A549 (cell line): ENCODE data around the gene FSTL3. TPM values are rescaled to one million over a fixed set of nuclear protein-coding genes. Genes with fewer than 3 reads are reported as not detected.

Source experiments
- ATAC-seq, 2 experiments: fragments of 200-7000 bp in 1 of 2; fragments of >200 bp in 1 of 2; cut with Nextera tagmentation in 1 of 2; cut with Tn5 transposase in 1 of 2; 3 replicates each; pipeline versions ENCODE4 v1.8.0 to v1.9.1; 2018 to 2020; ENCODE audit warnings: mild to moderate bottlenecking in 1 of 2, moderate library complexity in 1 of 2
- CTCF ChIA-PET: fragments of 300-600 bp; sonication (Branson Sonifier 250); formaldehyde crosslinking; extraction: SDS; loops from one replicate; lab custom pipeline; 2021; ENCODE audit warnings: antibody characterized with exemption, inconsistent platforms; lab: Yijun Ruan, JAX
- POLR2A ChIA-PET: fragments of 350-600 bp; formaldehyde crosslinking; extraction: SDS; loops from one replicate; lab custom pipeline; 2021; ENCODE audit warnings: antibody characterized with exemption, inconsistent platforms; lab: Yijun Ruan, JAX
- DNase-seq, 2 experiments: peaks; one replicate each; pipeline versions ENCODE4 v3.0.0 to v3.0.0-alpha.2; 2011 to 2016; ENCODE audit warnings: low read depth in 1 of 2, low spot score in 1 of 2
- FAIRE-seq: peaks from 2 replicates; lab custom pipeline; 2011; peaks lifted over from hg19 to GRCh38; lab: Jason Lieb, UNC
- H3K27ac ChIP-seq, 2 experiments: fragments of >200 bp; sonication (Bioruptor Twin); formaldehyde crosslinking; 3 replicates each; pipeline ENCODE4 v1.5.1; 2016 to 2017
- H3K4me1 ChIP-seq: fragments of >200 bp; sonication (Bioruptor Twin); formaldehyde crosslinking; 3 replicates; pipeline ENCODE4 v1.6.1; 2016
- H3K4me2 ChIP-seq: fragments of >200 bp; sonication (Bioruptor Twin); formaldehyde crosslinking; 3 replicates; pipeline ENCODE4 v1.6.1; 2016
- H3K4me3 ChIP-seq: fragments of >200 bp; sonication (Bioruptor Twin); formaldehyde crosslinking; 3 replicates; pipeline ENCODE4 v1.5.1; 2016
- H3K9me3 ChIP-seq: fragments of >200 bp; sonication (Bioruptor Twin); formaldehyde crosslinking; 3 replicates; pipeline ENCODE4 v1.6.1; 2016
- BHLHE40 ChIP-seq: IDR thresholded peaks from 2 replicates; pipeline ENCODE4 v1.6.1; 2012; ENCODE audit warnings: low read depth, low read length, inconsistent platforms
- CEBPB ChIP-seq, 2 experiments: fragments of >200 bp in 1 of 2; sonication (Bioruptor Twin) in 1 of 2; formaldehyde crosslinking in 1 of 2; IDR thresholded peaks; 2 replicates each; pipeline ENCODE4 v1.6.1; 2012 to 2016
- CTCF ChIP-seq: fragments of >200 bp; sonication (Bioruptor Twin); formaldehyde crosslinking; IDR thresholded peaks from 3 replicates; pipeline ENCODE4 v1.5.1; 2016
- E2F6 ChIP-seq: IDR thresholded peaks from 2 replicates; pipeline ENCODE4 v1.6.1; 2012; ENCODE audit warnings: low read depth, borderline replicate concordance
- ELK1 ChIP-seq: fragments of 150-350 bp; IDR thresholded peaks from 2 replicates; pipeline ENCODE4 v1.6.1; 2014; ENCODE audit warnings: low read depth, mild to moderate bottlenecking, low read length
- FOSB ChIP-seq: fragments of 250-450 bp; sonication (Bioruptor Pico); IDR thresholded peaks from 2 replicates; pipeline ENCODE4 v1.5.0; 2020; ENCODE audit warnings: mild to moderate bottlenecking, moderate library complexity
- FOXS1 ChIP-seq: fragments of 250-450 bp; sonication (Bioruptor Pico); IDR thresholded peaks from 2 replicates; pipeline ENCODE4 v1.5.0; 2020; ENCODE audit warnings: mild to moderate bottlenecking, moderate library complexity
- HMGXB4 ChIP-seq: fragments of 250-450 bp; sonication (Bioruptor Pico); IDR thresholded peaks from 2 replicates; pipeline ENCODE4 v1.5.0; 2021; ENCODE audit warnings: mild to moderate bottlenecking, moderate library complexity, borderline replicate concordance
- HOXB13 ChIP-seq: fragments of 250-450 bp; sonication (Bioruptor Pico); IDR thresholded peaks from 2 replicates; pipeline ENCODE4 v1.5.0; 2020; ENCODE audit warnings: low read depth, mild to moderate bottlenecking, moderate library complexity
- HOXB5 ChIP-seq: fragments of 250-450 bp; sonication (Bioruptor Pico); IDR thresholded peaks from 2 replicates; pipeline ENCODE4 v1.5.0; 2020; ENCODE audit warnings: mild to moderate bottlenecking, moderate library complexity
- MAX ChIP-seq: IDR thresholded peaks from 2 replicates; pipeline ENCODE4 v1.6.1; 2012
- NPAS2 ChIP-seq: fragments of 250-450 bp; sonication (Bioruptor Pico); IDR thresholded peaks from 2 replicates; pipeline ENCODE4 v1.8.0; 2022; ENCODE audit warnings: mild to moderate bottlenecking, moderate library complexity, borderline replicate concordance
- PBX3 ChIP-seq: IDR thresholded peaks from 2 replicates; pipeline ENCODE4 v1.6.1; 2012
- RAD21 ChIP-seq, 2 experiments: fragments of >200 bp in 1 of 2; sonication (Bioruptor Twin) in 1 of 2; formaldehyde crosslinking in 1 of 2; IDR thresholded peaks in 1 of 2; conservative IDR thresholded peaks in 1 of 2; 2 replicates in 1 of 2; 3 replicates in 1 of 2; pipeline ENCODE4 v1.6.1; 2012 to 2018; ENCODE audit warnings: inconsistent platforms in 1 of 2
- RFX5 ChIP-seq: fragments of 450-650 bp; IDR thresholded peaks from 2 replicates; pipeline ENCODE4 v1.7.1; 2014; ENCODE audit warnings: antibody characterized with exemption, mild to moderate bottlenecking, moderate library complexity
- RNF2 ChIP-seq: fragments of 200-600 bp; sonication (generic); IDR thresholded peaks from 2 replicates; pipeline ENCODE4 v1.6.1; 2016; ENCODE audit warnings: low read depth, mild to moderate bottlenecking, antibody characterized with exemption, moderate library complexity, borderline replicate concordance
- SMC3 ChIP-seq: fragments of >200 bp; sonication (Bioruptor Twin); formaldehyde crosslinking; IDR thresholded peaks from 3 replicates; pipeline ENCODE4 v1.6.1; 2018; ENCODE audit warnings: inconsistent platforms
- USF2 ChIP-seq: fragments of 450-650 bp; IDR thresholded peaks from 2 replicates; pipeline ENCODE4 v1.6.1; 2014; ENCODE audit warnings: antibody characterized with exemption
- WGBS: methylation state at CpG from one replicate; pipeline ENCODE4 v1.1.6; 2017; ENCODE audit errors: missing lambda C conversion rate; 5-methylcytosine and 5-hydroxymethylcytosine counted together
- polyA plus RNA-seq, 4 experiments: library from polyadenylated mRNA; depleted of rRNA in 3 of 4; stranded (reverse); fragments of >200 nt; fragmentation: RNase III in 1 of 4; extraction: RNeasy Plus Mini Kit Qiagen cat#74134 plus additional on column Dnase treatment in 1 of 4; gene quantifications; 2 replicates in 3 of 4; 3 replicates in 1 of 4; pipeline ENCODE4 v1.2.3, GENCODE V29; 2011 to 2017

The FSTL3 gene
- polyA plus RNA-seq, 2 of the 4 experiments (the other 2 are of a cell fraction), result 58.1 to 131 TPM

- no peak for TF ChIP-seq CTCF
- TF ChIP-seq ELK1, result no peak
- TF ChIP-seq FOXS1, result no peak
- TF ChIP-seq USF2, result 0 out of 2 replicates have a peak, but pooled peaks have one; percentile 4
- TF ChIP-seq, all 56 proteins: peak for 5
Observed at GRCh38 chr19:677601-678436, 1.6 kb downstream of the FSTL3 start (continued).

- Histone ChIP-seq H3K9me3 (no peaks in the 10 kb centered on the region), H3K4me3 (peak overlapping the region; percentile 64), H3K4me2 (peak overlapping the region; percentile 77), H3K27ac (peak overlapping the region; percentile 99), H3K4me1 (peaks cover 26% of the 10 kb centered on the region)
- POLR2A ChIA-PET, result interaction anchor here (1.2 kb wide), 1 partner anchor 45 kb away, joined by 6 read pairs; the partner anchor contains the start of gene POLRMT
- no peak for ATAC-seq
- no peak for FAIRE-seq
- CTCF ChIA-PET, result interaction anchor here (0.6 to 2.0 kb wide), 7 partner anchors 8 to 188 kb away, joined by 3 to 7 read pairs (median 3); no protein-coding TSS in a partner anchor
- TF ChIP-seq HMGXB4 (CRISPR knock-in tag) (no peak), RFX5 (no peak), PBX3 (no peak), BHLHE40 (no peak), HOXB5 (CRISPR knock-in tag) (no peak), RAD21 (conservative IDR thresholded peaks at IDR 0.05 in 1 of 2, IDR thresholded peaks at IDR 0.05 in 1 of 2) (no peak), RNF2 (no peak), NPAS2 (CRISPR knock-in tag) (no peak), E2F6 (no peak), FOSB (CRISPR knock-in tag) (no peak), SMC3 (no peak), CEBPB (IDR thresholded peaks at IDR 0.05) (no peak), HOXB13 (CRISPR knock-in tag) (no peak), MAX (no peak)
- 73% methylated on average over 3 of the region's 16 CpGs for WGBS
- no peak for DNase-seq
Observed at GRCh38 chr19:678791-679388, 2.7 kb downstream of the FSTL3 start.
